ENCODE measurements around the gene RAPGEF5. TPM values are rescaled to one million over a fixed set of nuclear protein-coding genes. Genes with fewer than 3 reads are reported as not detected.

RAPGEF5 gene
- total and polyA plus RNA-seq, 4 donors, result 7.1 to 54.8 (median 13.0) TPM

- no peak overlapping the region for H3K9ac ChIP-seq (ENCODE audit: low read depth in 1 of 2, low read length in 2 of 2)
- TF ChIP-seq TAF1 (conservative IDR thresholded peaks at IDR 0.05), result no peak
- H3K27me3 ChIP-seq (ENCODE audit: control insufficient read depth in 4 of 4, insufficient read depth in 4 of 4, low read length in 3 of 4), result no peaks in the 10 kb centered on the region
- DNase-seq (ENCODE audit: low spot score), result no peak
- no peaks in the 10 kb centered on the region for H3K9me3 ChIP-seq (ENCODE audit: control insufficient read depth in 4 of 4, low read length in 3 of 4)
- H3K4me3 ChIP-seq (ENCODE audit: low read depth in 1 of 3, low read length in 3 of 3), result no peak overlapping the region
- 97% methylated on average over 2 of the region's 2 CpGs for WGBS
- H3K27ac ChIP-seq (ENCODE audit: low read depth in 1 of 2, low read length in 2 of 2), result no peak overlapping the region
- no peaks in the 10 kb centered on the region for H3K4me1 ChIP-seq (ENCODE audit: control insufficient read depth in 4 of 4, insufficient read depth in 4 of 4, low read length in 3 of 4)
- H3K36me3 ChIP-seq (ENCODE audit: control insufficient read depth in 4 of 4, insufficient read depth in 3 of 4, low read depth in 1 of 4, low read length in 3 of 4), result no peaks in the 10 kb centered on the region
Observed at GRCh38 chr7:22386206-22386858, 29.4 kb upstream of the RAPGEF5 start.

GRCh38 chr7:22385326-22385725, 28.4 kb upstream of the RAPGEF5 start:
- H3K4me1 ChIP-seq (ENCODE audit: control insufficient read depth in 4 of 4, insufficient read depth in 4 of 4, low read length in 3 of 4), result no peaks in the 10 kb centered on the region
- H3K36me3 ChIP-seq (ENCODE audit: control insufficient read depth in 4 of 4, insufficient read depth in 3 of 4, low read depth in 1 of 4, low read length in 3 of 4), result no peaks in the 10 kb centered on the region
- DNase-seq (ENCODE audit: low spot score), result no peak
- no peak overlapping the region for H3K4me3 ChIP-seq (ENCODE audit: low read depth in 1 of 3, low read length in 3 of 3)
- H3K27ac ChIP-seq (ENCODE audit: low read depth in 1 of 2, low read length in 2 of 2), result no peak overlapping the region
- no peak for TF ChIP-seq NR2F2 (IDR thresholded peaks at IDR 0.05)
- no peaks in the 10 kb centered on the region for H3K9me3 ChIP-seq (ENCODE audit: control insufficient read depth in 4 of 4, low read length in 3 of 4)
- no peaks in the 10 kb centered on the region for H3K27me3 ChIP-seq (ENCODE audit: control insufficient read depth in 4 of 4, insufficient read depth in 4 of 4, low read length in 3 of 4)
- 90% methylated on average over 4 of the region's 4 CpGs for WGBS
- H3K9ac ChIP-seq (ENCODE audit: low read depth in 1 of 2, low read length in 2 of 2), result no peak overlapping the region

- Histone ChIP-seq H3K27ac (ENCODE audit: low read depth in 1 of 2, low read length in 2 of 2) (no peak overlapping the region), H3K4me3 (ENCODE audit: low read depth in 1 of 3, low read length in 3 of 3) (no peak overlapping the region), H3K9me3 (ENCODE audit: control insufficient read depth in 4 of 4, low read length in 3 of 4) (no peaks in the 10 kb centered on the region), H3K9ac (ENCODE audit: low read depth in 1 of 2, low read length in 2 of 2) (no peak overlapping the region), H3K27me3 (ENCODE audit: control insufficient read depth in 4 of 4, insufficient read depth in 4 of 4, low read length in 3 of 4) (no peaks in the 10 kb centered on the region), H3K36me3 (ENCODE audit: control insufficient read depth in 4 of 4, insufficient read depth in 3 of 4, low read depth in 1 of 4, low read length in 3 of 4) (no peaks in the 10 kb centered on the region), H3K4me1 (ENCODE audit: control insufficient read depth in 4 of 4, insufficient read depth in 4 of 4, low read length in 3 of 4) (peaks cover 0 to 11% (median 4%) of the 10 kb centered on the region in 4 donors)
- no peak for DNase-seq (ENCODE audit: low spot score)
- 97% methylated on average over 2 of the region's 2 CpGs for WGBS
- no peak for TF ChIP-seq ATF3 (IDR thresholded peaks at IDR 0.05)
Observed at GRCh38 chr7:22380333-22380732, 23.4 kb upstream of the RAPGEF5 start.

- Histone ChIP-seq H3K27ac (ENCODE audit: low read depth in 1 of 2, low read length in 2 of 2) (peak overlapping the region; percentile 11 to 25), H3K4me3 (ENCODE audit: low read depth in 1 of 3, low read length in 3 of 3) (no peak overlapping the region), H3K36me3 (ENCODE audit: control insufficient read depth in 4 of 4, insufficient read depth in 3 of 4, low read depth in 1 of 4, low read length in 3 of 4) (no peaks in the 10 kb centered on the region), H3K4me1 (ENCODE audit: control insufficient read depth in 4 of 4, insufficient read depth in 4 of 4, low read length in 3 of 4) (peaks cover 0 to 11% (median 4%) of the 10 kb centered on the region in 4 donors), H3K27me3 (ENCODE audit: control insufficient read depth in 4 of 4, insufficient read depth in 4 of 4, low read length in 3 of 4) (no peaks in the 10 kb centered on the region), H3K9me3 (ENCODE audit: control insufficient read depth in 4 of 4, low read length in 3 of 4) (no peaks in the 10 kb centered on the region), H3K9ac (ENCODE audit: low read depth in 1 of 2, low read length in 2 of 2) (no peak overlapping the region)
- 42% methylated on average over 7 of the region's 7 CpGs for WGBS
- DNase-seq (ENCODE audit: low spot score), result no peak
- TF ChIP-seq ZBTB33 (IDR thresholded peaks at IDR 0.05), result no peak
- peak; percentile 70 to 75 for TF ChIP-seq HNF4A (conservative IDR thresholded peaks at IDR 0.05)
- TF ChIP-seq FOXA2 (IDR thresholded peaks at IDR 0.05), result peak; percentile 88
- TF ChIP-seq RAD21 (IDR thresholded peaks at IDR 0.05), result peak; percentile 36 to 52
- peak; percentile 31 to 45 for TF ChIP-seq JUND (IDR thresholded peaks at IDR 0.05)
- TF ChIP-seq EGR1 (IDR thresholded peaks at IDR 0.05; ENCODE audit: low read depth in 2 of 2), result no peak
- TF ChIP-seq GABPA (IDR thresholded peaks at IDR 0.05 in 1 of 2, conservative IDR thresholded peaks at IDR 0.05 in 1 of 2), result no peak
- TF ChIP-seq REST (IDR thresholded peaks at IDR 0.05), result no peak
- TF ChIP-seq ATF3 (IDR thresholded peaks at IDR 0.05), result no peak
- no peak for TF ChIP-seq CTCF (IDR thresholded peaks at IDR 0.05; ENCODE audit: low read depth, low read length, missing input control)
- peak; percentile 36 to 62 for TF ChIP-seq RXRA (IDR thresholded peaks at IDR 0.05)
- no peak for TF ChIP-seq NR2F2 (IDR thresholded peaks at IDR 0.05)
Observed at GRCh38 chr7:22378199-22378980, 21.4 kb upstream of the RAPGEF5 start.
